AG20443 (cell line): ENCODE measurements around the gene CARD19.

Experiments
- DNase-seq: peaks from one replicate; pipeline ENCODE4 v3.0.0; 2012; ENCODE audit warnings: low spot score, mixed read lengths

CARD19 gene

GRCh38 chr9:93161786-93162562 lies 66.0 kb downstream of the CARD19 start:
- no peak for DNase-seq
